HUDEP-2 (cell line): ENCODE data around the gene EPHB2.
A peak's percentile ranks its signal among the peaks of the same experiment; 100 is the strongest.
"Not testable (repeated sequence)": the region's sequence is repeated elsewhere in the genome, so short reads cannot be mapped to it uniquely, and the experiment has no call there.

ENCODE experiments used
- DNase-seq, 76 experiments: peaks; one replicate each; lab custom pipeline; 2025; ENCODE audit not compliant: unreplicated experiment in 76 of 76; lab: John Stamatoyannopoulos, UW

Gene EPHB2

DNA sequence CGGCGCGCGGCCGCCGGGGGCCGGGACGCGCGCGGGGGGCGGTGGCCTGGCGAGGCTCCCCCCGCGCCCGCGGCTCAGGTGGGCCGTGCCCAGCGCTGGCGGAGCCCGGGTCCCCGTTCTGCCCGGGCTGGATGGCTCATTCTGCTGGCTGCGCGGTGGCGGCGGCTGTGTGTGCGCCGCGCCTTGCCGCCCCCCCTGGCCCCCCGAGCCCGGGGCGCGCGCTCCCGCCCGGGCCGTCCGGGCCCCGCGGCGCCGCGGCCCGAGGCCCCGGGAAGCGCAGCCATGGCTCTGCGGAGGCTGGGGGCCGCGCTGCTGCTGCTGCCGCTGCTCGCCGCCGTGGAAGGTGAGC is at the start of gene EPHB2:
Gene EPHB2 (plus strand): TSS at position 139 of the 349 bp plus-strand sequence. CDS start 144 bp downstream, at position 283.
- peak in 11 of 76 experiments; percentile 5 to 33 (median 29) for DNase-seq

DNA sequence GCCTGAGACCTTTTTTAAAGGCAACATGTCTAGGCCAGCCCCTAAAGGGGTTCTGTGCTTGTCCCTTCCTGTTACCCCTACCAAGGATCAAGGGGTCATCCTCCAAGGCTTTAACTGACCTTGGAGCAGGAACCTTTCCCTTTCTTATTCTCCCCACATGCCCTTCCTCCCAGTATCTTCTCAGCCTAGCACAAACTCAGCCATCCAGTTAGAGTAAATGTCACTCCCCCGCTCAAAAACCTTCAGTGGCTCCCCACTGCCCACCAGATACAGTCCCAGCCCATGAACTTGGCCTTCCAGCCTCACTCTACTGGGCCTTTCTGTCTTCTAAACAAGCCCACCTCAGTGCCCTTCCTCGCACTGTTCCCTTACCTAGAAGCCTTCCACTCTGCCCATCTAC is 48.8 kb upstream of the EPHB2 start:
- no peak for DNase-seq

DNA sequence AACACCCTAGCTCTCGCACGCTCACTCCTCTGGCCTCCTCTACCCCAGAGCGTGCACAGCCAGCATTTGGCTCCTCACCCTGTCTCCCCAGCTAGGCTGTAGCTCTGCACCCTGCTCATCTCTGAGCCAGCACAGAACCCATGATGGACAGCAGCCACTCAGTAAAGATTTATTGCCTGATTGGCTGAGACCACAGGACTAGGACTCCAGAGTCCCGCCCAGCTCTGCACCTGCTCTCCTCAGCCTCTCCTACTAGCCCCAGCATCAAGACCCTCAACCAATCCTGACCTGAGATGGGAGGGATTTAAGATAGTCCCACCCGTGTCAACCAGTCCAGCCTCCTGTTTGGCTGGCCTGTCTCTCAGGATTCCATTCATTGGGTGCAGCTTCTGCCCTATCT is 48.3 kb upstream of the EPHB2 start:
- no peak for DNase-seq

DNA sequence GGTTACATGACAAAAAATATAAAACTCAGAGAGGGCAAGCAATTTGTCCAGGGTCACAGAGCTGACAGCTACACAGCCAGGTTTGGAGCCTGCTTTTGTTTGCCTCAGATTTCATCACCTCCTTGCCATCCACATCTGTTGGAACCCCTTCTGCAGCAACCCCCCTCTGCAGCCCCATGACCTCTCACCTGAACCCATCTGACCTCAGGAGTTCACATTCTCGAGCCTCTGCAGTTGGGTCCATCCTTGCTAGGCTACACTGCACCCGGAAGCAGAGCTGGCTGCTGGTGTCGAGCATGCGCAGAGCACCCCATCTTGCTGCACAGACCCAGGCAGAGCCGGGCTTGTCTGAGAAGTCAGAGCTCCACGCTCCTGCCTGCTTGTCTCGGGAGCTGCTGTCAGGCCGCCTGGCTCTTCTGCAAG is 47.6 kb upstream of the EPHB2 start:
- no peak for DNase-seq

DNA sequence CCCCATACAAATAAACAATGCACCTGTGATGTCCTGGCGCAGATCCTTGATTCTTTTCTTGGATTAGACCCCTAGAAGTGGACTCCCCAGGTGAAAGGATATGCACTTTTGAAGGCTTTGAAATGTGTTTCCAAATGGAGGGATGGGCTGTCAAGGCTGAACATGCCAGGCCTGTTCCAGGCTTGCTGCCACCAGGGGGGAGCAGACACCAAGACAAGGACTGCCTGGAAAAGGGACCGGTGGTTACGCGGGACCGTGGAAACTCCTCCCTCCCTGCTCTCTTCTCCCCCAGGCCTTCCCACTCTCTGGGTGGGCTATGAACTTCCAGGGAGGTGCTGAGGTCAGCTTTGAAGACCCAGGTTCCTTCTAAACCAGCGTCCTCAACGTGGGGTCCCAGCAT is 44.9 kb upstream of the EPHB2 start:
- no peak for DNase-seq

DNA sequence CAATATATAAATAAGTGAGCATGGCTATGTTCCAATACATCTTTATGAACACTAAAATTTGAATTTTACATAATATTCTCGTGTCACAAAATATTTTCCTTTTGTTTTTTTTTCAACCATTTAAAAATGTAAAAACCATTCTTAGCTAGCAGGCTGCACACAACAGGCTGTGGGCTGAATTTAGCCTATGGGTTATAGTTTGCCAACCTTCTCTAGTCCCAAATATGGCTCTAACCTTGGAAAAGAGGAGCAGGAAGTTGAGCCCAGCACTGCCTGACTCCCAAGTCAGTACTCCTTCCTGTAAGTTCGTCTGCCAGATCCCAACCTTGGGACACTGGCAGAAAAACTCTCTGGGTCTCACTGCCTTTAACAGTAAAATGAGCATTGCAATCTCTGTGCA is 44.2 kb upstream of the EPHB2 start:
- no peak for DNase-seq

DNA sequence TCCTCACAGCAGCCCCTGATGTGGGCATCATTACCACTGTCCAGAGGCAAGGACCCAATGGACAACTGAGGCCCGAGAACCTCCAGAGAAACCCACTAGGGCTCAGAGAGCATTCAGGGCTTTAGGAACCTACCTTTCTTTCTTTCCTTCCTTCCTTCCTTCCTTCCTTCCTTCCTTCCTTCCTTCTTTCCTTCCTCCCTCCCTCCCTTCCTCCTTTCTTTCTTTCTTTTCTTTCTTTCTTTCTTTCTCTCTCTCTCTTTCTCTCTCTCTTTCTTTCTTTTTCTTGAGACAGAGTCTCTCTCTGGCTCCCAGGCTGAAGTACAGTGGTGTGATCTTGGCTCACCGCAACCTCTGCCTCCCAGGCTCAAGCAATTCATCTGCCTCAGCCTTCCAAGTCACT is 41.8 kb upstream of the EPHB2 start:
- DNase-seq: not testable (repeated sequence)

DNA sequence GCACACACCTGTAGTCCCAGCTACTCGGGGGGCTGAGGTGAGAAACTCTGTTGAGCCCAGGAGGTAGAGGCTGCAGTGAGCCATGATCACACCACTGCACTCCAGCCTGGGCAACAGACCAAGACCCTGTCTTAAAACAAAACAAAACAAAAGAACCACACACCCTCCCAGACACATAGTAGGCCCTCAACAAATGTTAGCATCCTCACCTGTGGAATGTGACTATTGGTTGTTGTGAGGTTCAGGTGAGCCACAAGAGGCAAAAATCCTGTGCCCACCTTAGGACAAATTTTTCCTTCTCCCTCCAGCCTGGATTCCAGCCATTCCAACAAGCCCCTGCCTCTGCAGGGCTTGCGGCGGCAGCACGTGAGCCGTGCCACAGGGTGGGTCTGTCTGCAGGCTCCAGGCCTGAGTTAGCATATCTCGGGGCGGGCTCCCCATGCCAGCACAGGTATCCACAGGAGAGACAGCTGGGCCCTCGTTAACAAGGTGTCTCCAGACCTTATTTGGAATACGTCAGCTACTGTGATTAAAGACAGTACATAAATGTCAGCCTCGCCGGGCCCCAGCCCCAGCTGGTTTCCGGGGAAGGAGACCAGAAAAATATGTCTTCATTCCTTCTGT is 40.2 kb upstream of the EPHB2 start:
- no peak for DNase-seq

DNA sequence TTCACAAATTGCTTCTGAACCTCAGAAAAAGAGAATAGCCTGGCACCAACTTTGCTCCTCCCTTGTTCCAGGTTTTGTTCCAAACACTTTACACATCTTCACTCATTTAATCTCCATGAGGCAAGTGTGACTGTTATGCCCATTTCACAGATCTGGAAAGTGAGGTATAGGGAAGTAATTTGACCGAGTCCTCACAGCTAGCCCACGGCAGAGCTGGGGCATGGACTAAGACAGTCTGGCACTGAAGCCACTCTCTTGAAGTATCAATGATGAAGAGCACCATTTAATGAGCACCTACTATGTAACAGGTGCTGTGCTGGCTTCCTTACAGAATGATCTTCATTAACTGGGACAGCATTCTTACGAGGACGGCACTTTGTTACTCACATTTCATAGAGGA is 38.6 kb upstream of the EPHB2 start:
- DNase-seq: no peak

DNA sequence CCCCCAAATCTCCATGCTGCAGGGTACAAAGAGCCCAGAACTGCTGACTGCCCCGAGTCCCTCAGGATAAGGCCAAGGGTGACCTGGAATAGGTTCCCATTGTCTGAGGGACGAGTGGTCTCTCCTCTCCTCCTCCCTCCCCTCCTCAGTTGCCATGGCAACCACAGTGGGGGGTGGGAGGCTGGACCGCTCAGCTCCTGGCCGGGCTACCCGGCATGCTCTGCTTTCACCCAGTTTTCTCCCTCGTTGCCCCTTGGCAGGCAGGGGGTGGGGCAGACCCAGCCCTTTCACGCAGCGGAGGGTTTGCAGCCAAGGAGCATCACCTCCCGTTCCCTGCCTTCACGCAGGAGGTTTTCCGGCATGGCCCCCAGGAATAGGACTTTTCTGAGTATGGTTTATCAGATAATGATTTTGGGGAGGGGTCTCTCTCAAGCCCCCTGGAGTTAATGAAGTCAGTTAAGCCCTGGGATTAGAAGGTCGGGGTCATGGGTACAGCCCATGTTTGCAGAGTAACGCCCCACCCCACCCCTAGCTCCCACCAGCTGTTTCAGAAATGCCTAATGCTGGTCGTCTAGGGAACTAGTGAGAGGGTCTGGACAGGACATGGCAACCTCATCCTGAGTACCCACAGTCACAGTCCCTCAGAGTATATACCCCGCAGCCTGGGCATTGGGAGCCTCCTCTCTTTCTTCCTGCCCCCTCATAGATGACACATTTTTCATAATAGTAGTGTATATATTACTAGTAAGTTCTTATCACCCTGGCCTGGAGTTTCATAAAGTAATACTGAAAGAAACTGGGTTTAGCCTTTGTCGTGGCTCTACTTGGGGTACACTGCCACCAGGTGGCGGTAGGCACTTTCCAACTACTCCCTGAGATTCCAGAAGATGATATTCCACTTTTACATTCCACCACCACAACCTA is 36.9 kb upstream of the EPHB2 start:
- DNase-seq: peak in 20 of 76 experiments; percentile 1 to 35 (median 10)

DNA sequence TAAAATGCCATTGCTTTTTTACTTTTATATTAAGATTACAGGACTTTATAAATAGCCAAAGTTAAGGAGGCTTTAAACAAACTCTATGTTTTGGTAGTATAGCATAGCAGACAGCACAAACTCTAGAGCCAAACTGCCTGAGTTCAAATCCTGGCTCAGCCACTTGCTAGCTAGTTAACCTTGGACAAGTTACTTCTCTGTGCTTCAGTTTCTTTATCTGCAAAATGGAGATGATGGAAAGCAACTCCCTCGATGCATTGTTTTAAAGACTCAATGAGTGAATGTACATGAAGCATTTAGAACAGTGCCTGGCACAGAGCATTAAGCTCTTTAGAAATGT is 36.3 kb upstream of the EPHB2 start:
- DNase-seq: no peak

DNA sequence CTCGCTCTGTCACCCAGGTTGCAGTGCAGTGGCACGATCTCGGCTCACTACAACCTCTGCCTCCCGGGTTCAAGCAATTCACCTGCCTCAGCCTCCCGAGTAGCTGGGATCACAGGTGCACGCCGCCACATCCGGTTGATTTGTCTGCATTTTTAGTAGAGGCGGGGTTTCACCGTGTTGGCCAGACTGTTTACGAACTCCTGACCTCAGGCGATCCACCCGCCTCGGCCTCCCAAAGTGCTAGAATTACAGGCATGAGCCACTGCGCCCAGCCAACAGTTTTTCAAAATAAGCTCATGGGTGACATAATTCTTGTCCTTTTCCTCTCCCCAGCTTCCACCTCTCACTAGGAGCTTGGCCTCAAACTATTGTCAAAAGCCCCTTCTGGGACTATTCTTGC is 34.5 kb upstream of the EPHB2 start:
- DNase-seq: not testable (repeated sequence)

DNA sequence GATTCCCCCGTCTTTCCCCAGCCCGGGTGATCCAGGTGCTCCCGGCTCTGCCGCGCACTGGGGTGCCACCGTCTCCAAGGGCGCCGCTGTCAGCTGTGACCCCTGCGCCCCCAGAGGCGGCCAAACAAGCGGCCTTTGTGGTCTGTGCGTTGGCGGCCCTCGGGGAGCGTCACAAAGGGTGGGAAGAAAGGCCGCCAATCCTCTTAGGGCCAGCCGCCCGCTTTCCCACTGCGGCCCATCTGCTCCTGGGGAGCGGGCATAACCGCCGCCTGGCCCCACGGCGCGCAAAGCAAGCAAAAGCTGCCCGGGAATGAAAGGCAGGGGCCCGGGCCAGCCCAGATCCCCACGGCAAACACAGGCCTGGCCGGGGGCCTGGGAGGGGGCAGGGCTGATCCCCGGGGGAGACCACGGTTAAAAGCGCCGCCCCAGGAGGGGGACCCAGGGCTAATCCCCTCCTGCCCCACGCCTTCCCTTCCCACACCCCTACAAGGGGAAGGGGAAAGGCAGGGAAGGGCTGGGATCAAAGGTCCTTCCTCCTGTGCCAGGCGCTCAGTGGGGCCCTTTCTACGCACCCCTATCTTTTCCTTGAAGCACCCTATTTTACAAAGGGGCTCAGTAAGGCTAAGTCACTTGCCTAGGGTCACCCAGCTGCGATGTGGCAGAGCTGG is 33.6 kb upstream of the EPHB2 start:
- no peak for DNase-seq

DNA sequence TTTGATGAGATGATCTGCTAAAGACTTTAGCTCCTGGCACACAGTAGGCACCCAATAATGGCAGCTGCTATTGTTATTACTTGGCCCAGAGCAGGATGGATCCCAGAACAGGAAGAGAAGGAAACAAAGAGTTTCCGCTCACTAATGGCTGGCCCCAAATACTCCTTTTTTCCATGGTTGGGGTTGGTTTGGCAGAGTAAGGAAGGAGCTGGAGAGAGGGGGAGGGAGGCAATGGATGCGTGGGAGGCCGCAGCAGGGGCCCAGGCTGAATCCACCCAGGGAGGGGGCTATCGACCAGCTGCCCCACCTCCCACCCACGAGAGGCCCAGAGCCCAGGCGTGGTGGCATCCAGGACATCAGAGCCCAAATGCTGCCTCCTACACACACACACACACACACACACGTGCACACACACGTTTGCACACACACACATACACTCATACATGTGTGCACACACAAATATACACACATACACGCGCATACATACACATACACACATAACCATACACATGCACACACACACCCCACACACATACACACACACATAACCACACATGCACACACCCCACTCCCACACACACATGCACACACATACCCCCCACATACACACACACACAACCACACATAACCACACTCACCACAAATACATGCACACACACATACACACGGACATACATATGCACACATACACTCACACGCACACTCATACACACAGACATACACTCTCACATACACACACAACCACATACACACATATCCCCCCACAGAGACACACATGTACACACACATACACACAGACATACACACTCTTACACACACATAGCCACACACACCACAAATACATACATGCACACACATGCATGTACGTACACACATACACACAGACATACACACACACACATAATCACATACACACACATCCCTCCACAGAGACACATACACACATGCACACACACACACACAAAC is 32.4 kb upstream of the EPHB2 start:
- DNase-seq: no peak

DNA sequence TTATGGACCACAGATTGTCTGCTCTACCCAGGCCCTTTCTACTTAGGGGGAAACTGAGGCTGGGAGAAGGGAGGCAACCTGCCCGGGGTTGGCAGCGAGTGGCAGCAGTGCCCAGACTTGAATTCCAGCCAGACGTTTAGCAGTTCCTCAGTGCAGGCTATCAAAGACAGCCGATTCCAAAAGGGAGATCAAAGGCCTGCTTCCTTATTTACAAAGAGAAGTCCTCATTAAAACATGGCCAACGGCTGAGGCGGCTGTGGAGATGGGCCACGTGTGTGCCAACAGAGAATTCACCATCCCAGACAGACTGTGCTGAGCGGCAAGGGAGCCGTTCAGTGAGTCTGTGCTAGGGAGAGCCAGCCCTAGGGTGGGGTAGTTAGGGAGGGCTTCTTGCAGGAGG is 29.9 kb upstream of the EPHB2 start:
- no peak for DNase-seq

DNA sequence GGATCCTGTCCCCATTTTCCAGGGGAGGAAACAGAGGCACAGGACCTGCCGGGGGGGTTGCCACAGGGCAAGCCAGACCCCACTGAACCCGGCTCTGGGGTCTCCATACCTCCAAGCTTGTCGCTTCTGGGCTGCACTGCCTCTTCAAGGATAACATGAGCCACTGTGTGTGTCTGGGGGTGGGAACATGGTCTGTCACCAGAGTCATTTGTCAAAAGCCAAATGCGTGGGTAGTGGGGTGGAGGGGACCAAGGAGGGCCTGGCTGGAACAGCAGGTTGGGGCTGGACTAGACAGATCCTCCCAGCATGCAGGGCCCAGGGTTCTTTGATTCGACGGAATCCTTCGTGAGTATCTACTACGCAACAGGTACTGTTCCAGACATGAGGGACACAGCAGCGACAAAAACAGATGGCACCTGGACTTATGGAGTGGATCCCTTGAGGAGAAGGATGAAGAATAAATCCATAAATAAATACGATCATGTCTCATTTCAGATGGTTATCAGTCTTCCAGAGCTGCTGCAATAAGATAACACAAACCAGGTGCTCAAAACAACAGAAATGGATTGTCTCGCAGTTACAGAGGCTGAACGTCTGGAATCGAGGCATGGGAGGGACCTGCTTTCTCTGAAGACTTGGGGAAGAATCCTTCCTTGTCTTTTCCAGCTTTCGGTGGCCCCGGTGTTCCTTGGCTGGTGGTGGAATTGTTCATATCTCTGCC is 28.9 kb upstream of the EPHB2 start:
- DNase-seq: no peak

DNA sequence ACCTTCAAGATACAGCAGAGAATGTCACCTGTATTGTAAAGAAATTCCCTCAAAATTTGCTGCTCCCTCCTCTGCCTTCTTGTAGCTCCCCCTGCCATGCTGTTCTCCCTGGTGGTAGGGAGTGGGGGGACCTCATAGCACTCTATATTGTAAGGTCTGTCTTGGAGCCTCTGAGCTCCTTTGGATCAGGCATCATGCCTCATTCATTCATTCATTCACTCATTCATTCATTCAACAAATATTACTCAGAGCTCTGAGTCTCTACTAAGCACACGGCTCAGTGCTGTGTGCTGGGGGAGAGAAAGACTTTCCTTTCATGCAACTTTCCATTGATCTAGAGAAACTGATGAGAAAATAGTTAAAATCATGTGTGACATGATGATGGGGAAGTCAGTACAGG is 27.1 kb upstream of the EPHB2 start:
- DNase-seq: no peak

DNA sequence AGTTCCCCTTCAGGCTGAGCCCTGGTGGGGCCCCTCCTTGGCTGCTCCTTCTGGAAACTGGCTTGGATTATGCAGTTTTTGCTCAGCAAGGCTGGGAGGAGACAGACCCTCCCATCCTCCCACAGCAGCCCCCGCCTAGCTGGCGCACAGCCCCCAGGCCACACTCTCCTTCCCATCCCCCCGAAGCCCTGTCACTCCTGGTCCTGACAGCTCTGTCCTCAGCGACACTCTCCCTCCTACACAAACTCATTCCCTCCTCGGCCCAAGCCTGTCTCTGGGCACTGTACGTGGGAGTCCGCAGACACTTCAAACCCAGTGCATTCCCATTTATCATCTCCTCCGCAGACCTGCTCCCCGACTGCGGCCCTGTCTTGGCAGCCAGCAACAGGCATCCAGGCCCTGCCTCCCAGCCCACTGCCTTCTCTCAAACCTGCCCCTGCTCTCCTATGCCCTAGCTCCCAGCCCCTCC is 25.0 kb upstream of the EPHB2 start:
- DNase-seq: no peak

DNA sequence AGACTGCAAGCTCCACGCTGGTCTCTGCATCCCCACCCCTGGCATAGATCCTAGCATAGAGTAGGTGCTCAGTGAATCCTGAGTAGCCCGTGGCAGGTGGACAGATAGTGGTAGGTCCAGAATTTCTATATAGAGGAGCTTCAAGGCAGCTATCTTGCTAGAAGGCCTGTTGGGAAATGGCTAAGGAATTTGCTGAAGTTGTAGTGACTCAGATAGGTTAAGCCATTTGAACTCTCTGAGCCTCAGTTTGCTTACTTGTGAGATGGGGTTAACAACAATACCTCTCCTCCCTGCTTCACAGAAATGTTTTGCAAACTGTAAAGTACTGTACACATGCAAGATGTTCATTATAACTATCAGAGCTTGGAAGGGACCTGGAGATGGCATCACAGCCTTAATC is 23.4 kb upstream of the EPHB2 start:
- no peak for DNase-seq

DNA sequence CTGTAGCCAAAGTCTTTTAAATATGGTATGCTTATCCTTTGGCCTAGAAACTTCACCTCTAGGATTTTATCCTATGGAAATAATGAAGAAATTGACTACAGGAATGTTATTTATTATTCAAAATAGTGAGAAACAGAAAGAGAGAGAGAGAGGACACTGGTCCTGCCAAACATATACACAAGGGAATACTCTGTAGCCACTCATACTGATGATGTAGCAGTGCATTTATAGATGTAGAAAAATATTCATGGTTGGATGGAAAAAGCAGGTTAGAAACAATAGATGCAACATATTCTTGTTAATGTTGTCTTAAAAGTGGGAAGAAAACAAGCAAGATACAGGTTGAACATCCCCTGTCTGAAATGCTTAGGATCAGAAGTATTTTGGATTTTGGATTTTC is 22.2 kb upstream of the EPHB2 start:
- DNase-seq: no peak
